ENCODE measurements around the gene AGAP1.

- TF ChIP-seq CTCF (IDR thresholded peaks at IDR 0.05) (no peak), POLR2A (IDR thresholded peaks at IDR 0.05) (no peak)
Observed at GRCh38 chr2:235824331-235824730, 330.5 kb downstream of the AGAP1 start.

All from thyroid gland (tissue), 4 donors.